NB4 (cell line): ENCODE data around the gene EPSTI1.

ENCODE experiments used
- CTCF ChIP-seq: IDR thresholded peaks from one replicate; pipeline ENCODE4 v1.5.1; 2012; ENCODE audit warnings: low read depth, low read length
- MYC ChIP-seq: IDR thresholded peaks from 2 replicates; pipeline ENCODE4 v1.6.1; 2011; ENCODE audit warnings: low read depth, low read length
- POLR2A ChIP-seq: IDR thresholded peaks from 2 replicates; pipeline ENCODE4 v1.6.1; 2011; ENCODE audit warnings: mild to moderate bottlenecking; ENCODE audit not compliant: insufficient read length; ENCODE audit errors: extremely low read depth

- TF ChIP-seq CTCF = no peak
- no peak for TF ChIP-seq MYC
- no peak for TF ChIP-seq POLR2A
Observed at GRCh38 chr13:42875475-42876269, 116.4 kb downstream of the EPSTI1 start.
